COR-L47 (cell line): ENCODE results near the gene SIGLECL1.
A peak's percentile ranks its signal among the peaks of the same experiment; 100 is the strongest.

Experiments
- DNase-seq: peaks from one replicate; lab custom pipeline; 2025; lab: John Stamatoyannopoulos, UW

SIGLECL1 gene

GRCh38 chr19:51253088-51253806 is 2.4 kb downstream of the SIGLECL1 start:
- DNase-seq: no peak

- DNase-seq: no peak
These were observed 5.3 kb downstream of the SIGLECL1 start for GRCh38 chr19:51256155-51256625.

GRCh38 chr19:51257471-51257870 is 6.6 kb downstream of the SIGLECL1 start:
- DNase-seq: no peak

GRCh38 chr19:51258165-51259160 is 7.6 kb downstream of the SIGLECL1 start:
- no peak for DNase-seq

- DNase-seq: peak; percentile 18
These were observed 8.7 kb downstream of the SIGLECL1 start for GRCh38 chr19:51259348-51260245.

- DNase-seq: no peak
These were observed 12.9 kb downstream of the SIGLECL1 start for GRCh38 chr19:51263808-51264207.

- no peak for DNase-seq
These were observed 20.2 kb downstream of the SIGLECL1 start for GRCh38 chr19:51271067-51271466.

- DNase-seq: no peak
These were observed 21.4 kb downstream of the SIGLECL1 start for GRCh38 chr19:51272183-51272810.

- DNase-seq: no peak
These were observed 23.3 kb downstream of the SIGLECL1 start for GRCh38 chr19:51274049-51274770.

- no peak for DNase-seq
These were observed 26.2 kb downstream of the SIGLECL1 start for GRCh38 chr19:51277112-51277511.

- DNase-seq: no peak
These were observed 31.5 kb downstream of the SIGLECL1 start for GRCh38 chr19:51282335-51282734.

GRCh38 chr19:51285682-51286081 is 34.8 kb downstream of the SIGLECL1 start:
- DNase-seq: no peak

GRCh38 chr19:51289635-51290034 is 38.8 kb downstream of the SIGLECL1 start:
- no peak for DNase-seq

- DNase-seq: no peak
These were observed 42.1 kb downstream of the SIGLECL1 start for GRCh38 chr19:51292971-51293370.

- no peak for DNase-seq
These were observed 42.8 kb downstream of the SIGLECL1 start for GRCh38 chr19:51293571-51294210.

- DNase-seq: no peak
These were observed 43.5 kb downstream of the SIGLECL1 start for GRCh38 chr19:51294211-51294976.

- no peak for DNase-seq
These were observed 44.1 kb downstream of the SIGLECL1 start for GRCh38 chr19:51294977-51295375.

GRCh38 chr19:51295382-51296126 is 44.7 kb downstream of the SIGLECL1 start:
- DNase-seq: no peak
